NCI-H2227 (cell line): Measurements from ENCODE around the gene WBP11.
A peak's percentile ranks its signal among the peaks of the same experiment; 100 is the strongest.
"Not testable (repeated sequence)": the region's sequence is repeated elsewhere in the genome, so short reads cannot be mapped to it uniquely, and the experiment has no call there.

Experiments
- DNase-seq: peaks from one replicate; lab custom pipeline; 2025; ENCODE audit not compliant: unreplicated experiment; lab: John Stamatoyannopoulos, UW

WBP11 gene

DNA sequence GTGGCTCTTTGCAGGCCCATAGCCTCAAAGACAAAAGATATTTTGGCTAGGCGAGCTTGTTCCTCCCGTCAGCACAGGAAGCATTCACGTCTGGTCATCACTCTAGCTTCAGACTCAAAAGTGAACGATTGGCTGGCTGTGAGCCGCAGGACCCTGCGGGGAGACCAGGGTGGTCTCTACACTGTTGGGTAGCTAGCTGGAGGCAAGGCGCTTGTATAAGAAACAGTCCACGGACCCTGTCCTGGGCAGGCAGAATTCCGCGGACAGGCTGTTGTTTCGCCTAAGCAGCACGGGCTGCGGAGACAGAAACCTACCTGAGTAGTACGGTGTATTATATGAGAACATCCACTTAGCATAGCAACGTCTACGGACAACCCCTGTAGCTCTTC lies 29.6 kb downstream of the WBP11 start:
- no peak for DNase-seq

DNA sequence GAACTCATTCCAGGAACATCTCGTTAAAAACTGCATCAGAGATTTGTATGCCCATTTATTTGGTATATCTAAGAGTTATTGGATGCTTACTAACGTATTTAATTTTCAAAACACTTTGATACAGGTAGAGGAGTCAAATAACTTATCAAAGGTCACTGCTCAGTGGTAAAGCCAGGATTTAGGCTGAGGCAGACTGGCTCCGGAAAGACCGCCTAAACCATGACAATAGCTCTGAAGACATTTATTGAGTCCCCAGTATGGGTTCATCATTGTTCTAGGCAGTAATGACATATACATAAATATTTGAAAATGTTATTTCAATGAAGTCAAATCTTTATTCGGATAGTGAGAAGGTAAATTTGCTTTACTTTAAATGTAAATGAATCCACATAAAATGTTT lies 30.3 kb downstream of the WBP11 start:
- DNase-seq = no peak

DNA sequence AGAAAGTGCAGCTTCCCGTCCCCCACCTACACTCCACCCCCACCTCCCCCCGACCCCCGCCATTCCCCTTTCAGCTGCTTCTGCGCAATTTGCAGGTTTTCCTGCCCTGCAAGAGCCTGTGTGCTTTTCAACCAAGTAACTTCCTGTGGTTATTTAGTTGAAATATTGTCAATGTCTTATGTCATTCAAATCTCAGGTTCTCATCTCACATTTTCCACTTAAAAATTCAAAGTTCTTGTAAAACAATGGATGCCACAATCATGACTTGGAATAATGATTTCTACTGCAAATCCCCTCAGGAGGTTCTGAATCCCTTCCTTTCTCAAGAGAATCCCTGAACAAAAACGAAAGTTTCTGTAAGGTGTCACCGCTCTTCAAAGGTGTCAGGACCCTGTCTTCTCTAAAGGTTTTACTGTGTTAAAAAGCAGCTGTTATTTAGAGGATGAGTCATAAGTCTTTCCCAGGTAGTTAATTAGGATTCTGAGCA lies 31.6 kb downstream of the WBP11 start:
- peak; percentile 19 for DNase-seq

DNA sequence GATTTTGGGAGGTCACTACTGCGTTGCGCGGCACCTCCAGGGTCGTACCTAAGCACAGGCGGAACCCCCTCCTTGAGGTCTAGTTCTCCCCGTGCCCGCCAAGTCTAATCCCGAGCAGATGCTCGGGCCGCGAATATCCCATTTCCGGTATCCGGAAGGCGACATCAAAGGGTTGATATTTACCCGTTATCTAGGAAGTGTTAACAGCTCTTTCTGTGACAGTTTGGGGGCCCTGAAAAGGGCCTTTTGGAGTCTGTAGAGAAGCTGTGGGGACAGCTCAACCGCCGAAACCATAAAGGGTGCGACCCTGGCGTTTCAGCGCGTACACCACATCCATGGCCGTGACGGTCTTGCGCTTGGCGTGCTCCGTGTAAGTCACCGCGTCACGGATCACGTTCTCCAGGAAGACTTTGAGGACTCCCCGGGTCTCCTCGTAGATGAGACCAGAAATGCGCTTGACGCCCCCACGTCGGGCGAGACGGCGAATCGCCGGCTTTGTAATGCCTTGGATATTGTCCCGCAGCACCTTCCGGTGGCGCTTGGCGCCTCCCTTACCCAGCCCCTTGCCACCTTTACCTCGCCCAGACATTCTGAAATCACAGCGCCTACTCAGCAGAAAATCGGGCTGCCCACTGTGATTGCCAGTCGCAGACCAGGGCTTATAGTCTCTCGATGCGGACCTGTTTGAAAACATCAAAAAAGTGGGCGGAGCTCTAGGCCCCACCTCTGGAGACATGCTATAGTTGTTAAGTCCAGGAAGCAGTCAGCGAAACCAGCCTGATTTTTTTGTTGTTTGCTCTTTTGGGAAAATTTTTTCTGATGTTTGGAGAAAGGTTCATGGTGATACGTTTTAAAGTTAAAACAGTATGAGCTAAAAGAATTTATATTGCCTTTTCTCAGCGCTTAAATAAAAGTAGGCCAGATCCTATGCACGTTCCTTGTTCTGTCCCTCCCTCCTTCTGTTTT lies 32.5 kb downstream of the WBP11 start:
- DNase-seq = peak; percentile 92

DNA sequence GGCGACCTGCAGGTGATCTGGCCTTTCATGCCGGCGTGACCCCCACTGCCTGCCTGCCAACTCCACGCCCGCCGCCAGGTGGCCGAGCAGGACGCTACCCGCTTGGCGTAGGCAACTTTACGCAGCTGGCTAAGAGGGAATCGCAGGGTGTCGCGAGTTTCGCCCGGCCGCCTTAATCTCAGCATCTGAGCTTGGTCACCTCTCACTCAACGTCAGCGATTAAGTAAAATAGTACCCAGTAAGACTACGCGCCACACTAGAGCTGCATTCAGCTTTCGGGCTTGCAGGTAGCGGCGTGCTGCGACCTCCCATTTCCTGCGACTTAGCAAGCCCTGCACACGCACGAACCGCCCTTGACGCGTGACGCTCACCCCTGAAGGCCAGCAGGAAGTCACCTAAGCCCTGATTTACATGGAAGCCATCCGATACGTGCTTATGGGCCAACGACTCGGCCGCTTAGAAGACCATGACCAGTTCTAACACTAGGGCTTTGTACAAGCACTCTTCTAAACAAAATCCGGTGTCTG lies 33.2 kb downstream of the WBP11 start:
- peak; percentile 69 for DNase-seq

DNA sequence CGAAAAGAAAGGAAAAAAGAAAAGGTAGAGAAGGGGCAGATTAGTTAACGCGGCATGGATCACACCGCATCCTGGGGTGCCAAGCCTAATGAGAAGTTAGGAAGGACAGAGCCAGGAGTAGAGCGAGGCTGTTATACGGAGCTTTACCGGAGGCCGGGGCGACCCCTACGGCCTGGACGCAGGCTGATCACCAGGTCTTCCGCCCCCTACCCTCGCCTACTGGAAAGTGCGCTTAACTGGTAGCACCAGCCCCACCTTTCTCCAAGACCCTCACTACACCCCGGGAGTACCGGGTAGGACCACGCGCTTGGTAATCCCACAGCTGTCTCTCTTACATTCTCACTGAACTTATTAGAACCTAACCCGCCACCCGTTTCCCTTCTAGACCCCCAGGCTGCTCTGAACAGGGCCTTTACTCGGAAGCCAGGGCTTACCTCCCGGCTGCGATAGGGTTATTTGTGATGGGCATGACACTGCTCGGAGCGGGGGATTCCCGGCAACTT lies 33.8 kb downstream of the WBP11 start:
- DNase-seq = peak; percentile 19

DNA sequence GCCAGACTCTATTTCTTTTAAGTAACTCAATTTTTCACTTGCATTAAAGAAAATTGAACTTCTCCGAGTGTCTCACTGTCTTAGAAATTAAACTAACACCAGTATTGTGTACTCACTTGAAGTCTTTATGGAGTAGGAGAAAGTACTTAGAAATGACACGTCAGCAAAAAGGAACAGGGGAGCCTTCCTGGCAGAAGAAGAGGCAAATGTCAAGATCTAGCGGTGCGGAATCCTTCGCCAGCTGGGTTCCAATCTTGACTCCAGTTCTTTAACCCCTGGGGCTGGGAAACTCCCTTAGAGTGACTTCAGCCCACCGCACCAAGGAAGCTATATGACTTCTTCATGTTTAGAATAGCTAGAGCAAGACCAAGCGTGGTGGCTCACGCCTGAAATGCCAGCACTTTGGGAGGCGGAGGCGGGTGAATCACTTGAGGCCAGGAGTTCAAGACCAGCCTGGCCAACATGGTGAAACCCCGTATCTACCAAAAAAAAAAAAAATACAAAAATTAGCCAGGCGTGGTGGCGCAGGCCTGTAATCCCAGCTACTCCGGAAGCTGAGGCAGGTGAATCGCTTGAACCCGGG lies 34.4 kb downstream of the WBP11 start:
- no peak for DNase-seq

DNA sequence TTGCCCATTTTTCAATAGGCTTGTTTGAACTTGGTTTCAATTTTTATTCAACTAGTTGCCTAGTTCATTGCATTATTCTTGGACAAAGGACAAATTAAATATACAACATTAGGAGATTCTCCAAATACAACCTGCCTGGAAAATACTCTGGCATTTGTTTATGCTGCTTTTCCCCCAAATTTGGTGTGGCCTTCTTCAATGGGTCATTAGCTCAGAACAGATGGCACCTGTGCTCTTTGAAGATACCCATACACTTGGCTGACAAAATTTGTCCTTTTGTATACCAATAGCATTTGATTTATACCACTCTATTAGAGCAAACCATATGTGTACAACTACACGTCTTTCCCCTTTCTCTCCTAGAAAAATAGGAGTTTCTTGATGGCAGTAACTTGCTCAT lies 35.7 kb downstream of the WBP11 start:
- no peak for DNase-seq

DNA sequence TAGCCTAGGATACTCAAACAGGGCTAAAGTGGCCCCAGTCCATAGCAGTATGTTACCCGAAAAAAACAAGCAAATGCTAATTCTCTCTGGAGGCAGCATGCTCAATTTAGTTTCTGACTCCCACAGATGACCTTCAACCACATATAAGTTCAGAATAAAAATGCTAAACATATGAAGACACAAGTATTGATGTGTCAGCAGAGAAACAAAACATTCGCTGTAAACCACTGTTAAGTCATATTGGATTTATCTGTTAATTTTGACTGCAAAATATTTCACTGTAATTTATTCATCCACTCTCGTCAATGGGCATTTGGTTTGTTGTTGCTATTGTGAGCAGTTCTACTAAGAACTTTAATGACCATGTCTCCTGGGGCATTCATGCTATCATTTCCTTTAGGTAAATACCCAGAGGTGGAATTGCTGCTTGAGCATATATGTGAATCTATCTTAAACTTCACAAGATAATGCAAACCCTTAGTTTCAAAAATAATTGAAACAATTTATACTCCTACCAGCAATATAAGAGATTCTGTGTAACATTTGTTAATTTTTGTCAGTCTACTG lies 36.5 kb downstream of the WBP11 start:
- no peak for DNase-seq

DNA sequence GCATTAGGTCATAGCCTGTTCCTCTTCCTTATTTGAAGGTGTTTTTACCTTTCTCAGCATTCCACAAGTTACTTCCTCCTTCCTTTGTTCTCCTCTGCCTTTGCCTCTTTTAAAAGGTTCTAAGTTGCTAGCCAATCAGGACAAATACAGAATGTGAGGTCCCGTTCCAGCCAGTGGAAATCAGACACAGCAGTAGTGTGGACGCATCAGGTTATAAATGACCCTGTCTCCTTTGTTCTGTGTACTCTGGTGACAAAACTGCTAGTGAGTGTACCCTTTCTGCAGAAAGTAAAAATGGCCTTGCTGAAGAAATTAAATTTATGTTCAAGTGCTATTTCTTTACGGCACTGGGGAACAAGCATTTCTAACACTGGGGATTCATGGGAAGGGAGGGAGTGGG lies 37.3 kb downstream of the WBP11 start:
- DNase-seq = not testable (repeated sequence)

DNA sequence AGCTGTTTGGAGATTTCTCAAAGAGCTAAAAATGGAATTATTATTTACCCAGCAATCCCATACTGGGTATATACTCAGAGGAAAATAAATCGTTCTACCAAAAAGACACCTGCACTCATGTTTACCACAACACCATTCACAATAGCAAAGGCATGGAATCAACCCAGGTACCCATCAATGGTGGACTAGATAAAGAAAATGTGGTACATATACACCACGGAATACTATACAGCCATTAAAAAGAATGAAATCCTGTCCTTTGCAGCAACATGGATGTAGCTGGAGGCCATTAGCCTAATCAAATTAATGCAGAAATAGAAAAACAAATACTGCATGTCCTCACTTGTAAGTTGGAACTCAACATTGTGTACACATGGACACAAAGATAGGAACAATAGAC lies 37.9 kb downstream of the WBP11 start:
- no peak for DNase-seq

DNA sequence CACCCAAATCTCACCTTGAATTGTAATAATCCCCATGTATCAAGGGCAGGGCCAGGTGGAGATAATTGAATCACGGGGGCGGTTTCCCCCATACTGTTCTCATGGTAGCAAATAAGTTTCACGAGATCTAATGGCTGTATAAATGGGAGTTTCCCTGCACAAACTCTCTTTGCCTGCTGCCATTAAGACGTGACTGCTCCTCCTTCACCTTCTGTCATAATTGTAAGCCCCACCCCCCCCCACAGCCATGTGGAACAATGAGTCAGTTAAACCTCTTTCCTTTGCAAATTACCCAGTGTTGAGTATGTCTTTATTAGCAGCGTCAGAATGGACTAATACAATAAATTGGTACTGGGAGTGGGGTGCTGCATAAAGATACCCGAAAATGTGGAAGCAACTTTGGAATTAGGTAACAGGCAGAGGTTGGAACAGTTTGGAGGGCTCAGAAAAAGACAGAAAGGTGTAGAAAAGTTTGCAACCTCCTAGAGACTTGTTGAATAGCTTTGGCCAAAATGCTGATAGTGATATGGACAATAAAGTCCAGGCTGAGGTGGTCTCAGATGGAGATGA lies 43.5 kb downstream of the WBP11 start:
- DNase-seq = not testable (repeated sequence)

DNA sequence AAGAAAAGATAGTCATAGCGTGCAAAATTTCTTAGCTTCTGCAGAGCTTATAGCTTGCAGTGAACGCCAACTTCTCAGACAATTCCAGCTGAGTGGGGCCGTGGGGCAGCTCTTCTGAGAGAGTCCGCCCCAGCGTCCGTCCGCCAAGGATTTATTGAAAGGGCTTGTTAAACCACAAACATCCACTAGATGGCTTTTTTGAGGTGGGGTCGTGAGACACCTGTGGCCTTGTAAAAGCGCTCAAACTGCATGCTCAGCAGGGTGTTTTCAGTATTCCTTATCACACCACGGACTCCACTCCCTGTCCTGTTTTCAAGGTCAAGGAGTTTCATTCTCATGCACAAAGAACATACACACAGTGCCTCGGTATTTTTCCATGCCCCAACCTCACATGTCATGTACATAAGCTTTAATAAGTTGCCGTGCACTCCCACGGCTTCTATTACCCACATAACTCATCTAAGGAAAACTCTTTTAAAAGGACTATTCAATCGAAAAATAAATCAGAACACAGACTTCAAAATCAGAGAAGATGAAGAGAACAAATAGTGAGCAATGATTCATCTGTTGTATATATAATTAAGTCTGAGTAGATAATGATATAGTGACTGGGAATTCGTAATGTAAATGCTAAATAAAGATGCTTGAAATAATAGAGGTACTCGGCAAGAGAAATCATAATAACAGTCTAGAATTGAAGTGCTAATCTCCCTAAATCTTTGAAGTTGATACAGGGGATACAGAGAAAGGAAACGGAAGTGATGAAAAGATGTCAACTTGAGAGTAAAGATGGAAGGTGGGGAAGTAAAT lies 46.7 kb downstream of the WBP11 start:
- peak; percentile 71 for DNase-seq

DNA sequence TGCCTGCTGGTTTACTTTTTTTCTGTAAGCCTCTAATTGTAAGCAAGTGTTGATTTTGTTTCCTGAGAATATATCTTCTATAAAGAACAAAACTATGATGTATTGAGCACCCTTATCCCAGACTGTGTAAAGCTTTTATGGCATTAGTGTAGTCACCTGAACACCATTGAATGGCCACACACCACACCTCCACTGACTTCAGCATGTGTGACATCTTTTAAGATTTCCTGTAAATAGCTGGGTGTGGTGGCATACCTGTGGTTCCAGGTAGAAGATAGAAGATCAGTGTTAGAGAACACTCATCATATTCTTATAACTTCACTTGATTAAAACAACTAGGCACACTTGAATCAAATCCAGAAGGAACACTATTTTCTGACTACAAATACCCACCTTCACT lies 51.3 kb downstream of the WBP11 start:
- DNase-seq = no peak

DNA sequence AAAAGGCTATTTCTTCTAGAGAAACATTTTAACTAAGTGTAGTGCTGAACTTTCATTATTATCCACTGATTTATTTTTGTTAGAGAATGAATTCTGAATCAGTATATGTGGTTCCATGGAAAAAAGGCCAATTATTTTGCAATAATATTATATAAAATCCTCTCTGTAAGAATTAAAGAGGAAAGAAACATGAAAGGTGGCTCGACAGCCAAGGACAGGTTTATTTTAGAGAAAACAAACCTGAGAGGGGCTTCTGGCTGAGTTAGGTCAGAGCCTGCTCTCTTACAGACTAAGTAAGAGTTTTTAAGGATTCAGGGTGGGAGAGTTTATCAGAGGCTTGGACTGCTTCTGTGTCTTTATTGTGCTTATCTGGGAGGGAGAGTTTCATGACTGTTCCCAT lies 60.2 kb downstream of the WBP11 start:
- DNase-seq = no peak

DNA sequence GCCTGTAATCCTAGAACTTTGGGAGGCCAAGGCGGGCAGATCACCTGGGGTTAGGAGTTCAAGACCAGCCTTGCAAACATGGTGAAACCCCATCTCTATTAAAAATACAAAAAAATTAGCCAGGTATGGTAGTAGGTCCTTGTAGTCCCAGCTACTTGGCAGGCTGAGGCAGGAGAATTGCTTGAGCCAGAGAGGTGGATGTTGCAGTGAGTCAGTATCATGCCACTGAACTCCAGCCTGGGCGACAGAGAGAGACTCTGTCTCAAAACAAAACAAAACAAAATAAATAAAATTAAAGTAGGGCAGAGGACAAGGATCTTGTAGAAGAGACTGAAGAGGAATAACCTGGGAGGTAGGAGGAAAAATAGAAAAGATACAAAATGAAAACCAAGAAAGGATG lies 61.3 kb downstream of the WBP11 start:
- DNase-seq = no peak

DNA sequence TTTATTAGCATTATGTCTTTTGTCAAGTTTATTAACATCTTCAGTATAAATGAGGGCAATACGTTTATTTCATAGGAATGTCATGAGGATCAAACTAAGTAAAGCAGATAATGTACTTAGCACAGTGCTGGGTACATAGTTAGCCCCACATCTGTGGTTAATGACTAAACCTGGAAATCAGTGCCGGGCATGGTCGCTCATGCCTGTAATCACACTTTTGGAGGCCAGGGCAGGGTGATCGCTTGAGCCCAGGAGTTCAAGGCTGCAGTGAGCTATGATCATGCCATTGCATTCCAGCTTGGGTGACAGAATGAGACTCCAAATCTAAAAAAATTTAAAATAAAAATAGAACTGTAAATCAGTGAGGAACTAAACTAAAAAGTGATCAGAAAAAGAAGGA lies 62.1 kb downstream of the WBP11 start:
- no peak for DNase-seq

DNA sequence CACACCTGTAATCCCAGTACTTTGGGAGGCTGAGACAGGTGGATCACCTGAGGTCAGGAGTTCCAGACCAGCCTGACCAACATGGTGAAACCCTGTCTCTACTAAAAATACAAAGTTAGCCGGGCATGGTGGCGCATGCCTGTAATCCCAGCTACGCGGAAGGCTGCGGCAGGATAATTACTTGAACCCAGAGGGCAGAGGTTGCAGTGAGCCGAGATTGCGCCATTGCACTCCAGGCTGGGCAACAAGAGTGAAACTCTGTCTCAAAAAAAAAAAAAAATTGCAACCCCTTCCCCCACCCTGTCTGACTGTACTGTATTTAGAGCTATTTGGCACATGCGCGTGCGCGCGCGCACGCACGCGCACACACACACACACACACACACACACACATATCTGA lies 66.8 kb downstream of the WBP11 start:
- not testable (repeated sequence) for DNase-seq
